ENCODE results near the gene ASH1L. TPM values are rescaled to one million over a fixed set of nuclear protein-coding genes. Genes with fewer than 3 reads are reported as not detected.
"Not testable (repeated sequence)": the region's sequence is repeated elsewhere in the genome, so short reads cannot be mapped to it uniquely, and the experiment has no call there.

ASH1L gene
- total RNA-seq, 1 donor from 2014 or later: 40.3 TPM

DNA sequence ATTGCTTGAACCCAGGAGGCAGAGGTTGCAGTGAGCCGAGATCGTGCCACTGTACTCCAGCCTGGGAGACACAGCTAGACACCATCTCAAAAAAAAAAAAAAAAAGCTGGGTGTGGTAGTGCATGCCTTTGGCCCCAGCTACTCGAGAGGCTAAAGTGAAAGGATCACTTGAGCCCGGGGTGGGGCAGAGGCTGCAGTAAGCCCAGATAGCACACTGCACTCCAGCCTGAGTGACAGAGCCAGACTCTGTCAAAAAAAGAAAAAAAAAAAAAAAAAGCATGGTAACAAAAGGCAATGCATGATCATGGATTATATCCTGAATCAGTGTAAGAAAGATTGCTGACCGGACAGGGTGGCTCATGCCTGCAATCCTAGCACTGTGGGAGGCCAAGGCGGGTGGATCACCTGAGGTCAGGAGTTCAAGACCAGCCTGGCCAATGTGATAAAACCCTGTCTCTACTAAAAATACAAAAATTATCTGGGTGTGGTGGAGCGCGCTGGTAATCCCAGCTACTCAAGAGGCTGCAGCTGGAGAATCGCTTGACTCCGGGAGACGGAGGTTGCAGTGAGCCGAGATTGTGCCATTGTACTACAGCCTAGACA is 165.6 kb downstream of the ASH1L start:
- intact Hi-C loops (cut with DNase I): no loop called here
- DNase-seq (ENCODE audit: missing footprints): no peak
- peak; percentile 67 for ATAC-seq

DNA sequence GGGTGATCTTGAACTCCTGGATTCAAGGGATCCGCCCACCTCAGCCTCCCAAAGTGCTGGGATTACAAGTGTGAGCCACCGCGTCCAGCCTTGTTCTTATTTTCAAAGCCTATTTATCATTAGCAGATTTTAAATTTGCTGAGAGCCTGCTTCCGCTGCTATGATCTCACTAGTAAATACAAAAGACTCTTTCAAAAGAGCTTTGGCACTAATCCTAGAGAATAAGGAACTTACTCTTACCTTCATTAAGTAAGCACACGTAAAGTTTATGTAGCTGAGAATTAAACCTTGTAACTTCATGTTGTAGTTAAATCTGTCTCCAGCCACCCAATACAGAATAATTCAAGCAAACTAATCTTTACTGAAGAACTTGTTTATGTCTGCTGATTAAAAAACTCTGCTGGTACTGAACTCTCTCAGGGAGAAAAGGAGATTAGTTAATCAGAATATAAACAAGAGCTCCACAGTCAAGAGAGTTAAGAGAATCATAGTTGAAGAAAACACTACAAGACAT is 169.6 kb downstream of the ASH1L start:
- intact Hi-C loops (cut with DNase I): no loop called here
- ATAC-seq: peak; percentile 62

DNA sequence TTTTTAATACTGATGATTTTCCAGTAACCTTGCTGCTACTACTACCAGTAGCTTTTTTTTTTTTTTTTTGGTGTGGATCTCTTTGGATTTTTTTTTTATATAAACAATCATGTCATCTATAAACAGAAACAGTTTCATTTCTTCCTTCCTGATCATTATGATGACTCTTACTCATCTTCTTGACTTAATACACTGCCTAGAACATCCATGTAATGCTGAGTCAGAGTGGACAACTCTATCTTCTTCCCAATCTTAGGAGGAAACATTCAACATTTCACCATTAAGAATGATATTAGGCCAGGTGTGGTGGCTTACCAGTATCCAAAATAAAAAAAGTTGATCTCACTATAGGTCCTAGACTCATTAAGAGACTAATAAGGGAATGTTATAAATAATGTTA is 172.8 kb downstream of the ASH1L start:
- DNase-seq (ENCODE audit: missing footprints): no peak
- intact Hi-C loops (cut with DNase I): loop anchor here (10.0 kb wide), 1 partner anchor 175 kb away; the partner anchor contains the start of gene ASH1L
- ATAC-seq: no peak

More for the DNA sequence above, 169.6 kb downstream of the ASH1L start:
- DNase-seq (ENCODE audit: missing footprints): no peak

DNA sequence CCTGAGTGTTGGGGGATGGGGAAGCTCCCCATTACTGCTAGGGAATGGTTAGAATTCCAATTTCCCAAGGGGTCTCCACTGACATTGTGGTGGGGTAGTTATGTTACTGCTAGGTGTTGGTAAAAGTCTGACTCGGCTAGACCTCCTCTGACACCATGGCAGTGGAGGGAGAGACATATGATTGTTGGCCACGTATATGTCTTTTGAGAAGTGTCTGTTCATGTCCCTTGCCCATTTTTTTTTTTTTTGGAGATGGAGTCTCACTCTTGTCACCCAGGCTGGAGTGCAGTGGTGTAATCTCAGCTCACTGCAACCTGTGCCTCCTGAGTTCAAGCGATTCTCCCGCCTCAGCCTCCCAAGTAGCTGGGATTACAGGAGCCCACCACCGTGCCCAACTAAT is 176.8 kb downstream of the ASH1L start:
- intact Hi-C loops (cut with DNase I): loop anchor here (10.0 kb wide), 1 partner anchor 179 kb away; the partner anchor contains the start of gene ASH1L
- not testable (repeated sequence) for ATAC-seq

DNA sequence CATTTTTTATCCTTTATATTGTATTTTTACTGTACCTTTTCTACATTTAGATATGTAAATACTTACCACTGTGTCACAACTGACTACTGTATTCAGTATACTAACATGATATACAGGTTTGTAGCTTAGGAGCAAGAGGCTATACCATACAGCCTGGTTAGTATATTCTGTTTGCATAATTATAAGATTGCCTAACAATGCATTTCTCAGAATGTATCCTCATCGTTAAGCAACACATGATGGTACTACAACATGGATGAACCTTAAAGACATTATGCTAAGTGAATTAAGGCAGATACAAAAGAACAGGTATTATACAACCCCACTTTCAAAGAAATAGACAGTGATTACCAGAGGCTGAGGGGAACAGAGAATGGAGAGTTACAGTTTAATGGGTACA is 179.2 kb downstream of the ASH1L start:
- DNase-seq (ENCODE audit: missing footprints) (no peak), ATAC-seq (no peak)
- intact Hi-C loops (cut with DNase I): loop anchor here (10.0 kb wide), 1 partner anchor 181 kb away; the partner anchor contains the start of gene ASH1L

More for the DNA sequence above, 176.8 kb downstream of the ASH1L start:
- DNase-seq (ENCODE audit: missing footprints): not testable (repeated sequence)

DNA sequence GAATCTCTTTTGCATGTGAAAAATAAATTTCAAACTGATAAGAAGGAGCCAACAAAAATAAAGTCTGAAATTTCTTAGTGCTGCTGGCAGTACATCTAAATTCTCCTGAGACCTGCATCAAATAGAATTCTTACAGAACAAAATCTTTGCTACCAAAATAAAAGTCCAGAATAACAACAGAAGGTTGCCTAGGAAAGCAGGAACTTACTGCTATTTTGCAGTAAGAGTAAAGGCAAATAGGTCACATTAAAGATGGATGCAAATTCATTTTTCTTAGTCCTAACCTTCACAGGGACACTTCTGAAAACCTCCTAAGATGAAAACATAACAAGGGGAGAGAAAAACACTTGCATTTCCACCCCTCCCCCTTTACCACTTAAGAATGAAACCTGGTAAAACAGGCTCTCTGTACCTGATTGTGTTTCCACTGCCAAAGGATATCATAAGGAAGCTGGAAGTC is 182.9 kb downstream of the ASH1L start:
- peak; percentile 85 for ATAC-seq
- DNase-seq (ENCODE audit: missing footprints): no peak
- intact Hi-C loops (cut with DNase I): loop anchor here (10.0 kb wide), 1 partner anchor 185 kb away; the partner anchor contains the start of gene ASH1L

DNA sequence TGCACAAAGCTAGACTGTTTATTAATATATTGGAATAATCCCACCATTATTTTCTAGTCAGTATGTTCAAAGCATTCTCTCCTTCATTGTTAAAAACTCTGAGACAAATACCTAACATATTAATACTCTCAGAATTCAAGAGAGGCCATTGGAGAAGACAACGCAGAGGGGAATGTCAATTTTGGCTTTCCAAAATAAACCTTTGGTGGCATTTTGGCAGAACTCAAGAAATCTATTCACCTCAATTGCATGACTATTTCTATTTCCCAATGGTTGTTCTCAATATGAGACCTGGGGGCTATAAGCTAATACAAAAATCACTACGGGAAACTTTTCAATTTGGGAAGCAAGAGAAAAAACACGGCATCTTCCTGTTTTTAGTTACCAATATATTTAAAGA is 183.4 kb downstream of the ASH1L start:
- peak; percentile 21 for ATAC-seq
- intact Hi-C loops (cut with DNase I): no loop called here

DNA sequence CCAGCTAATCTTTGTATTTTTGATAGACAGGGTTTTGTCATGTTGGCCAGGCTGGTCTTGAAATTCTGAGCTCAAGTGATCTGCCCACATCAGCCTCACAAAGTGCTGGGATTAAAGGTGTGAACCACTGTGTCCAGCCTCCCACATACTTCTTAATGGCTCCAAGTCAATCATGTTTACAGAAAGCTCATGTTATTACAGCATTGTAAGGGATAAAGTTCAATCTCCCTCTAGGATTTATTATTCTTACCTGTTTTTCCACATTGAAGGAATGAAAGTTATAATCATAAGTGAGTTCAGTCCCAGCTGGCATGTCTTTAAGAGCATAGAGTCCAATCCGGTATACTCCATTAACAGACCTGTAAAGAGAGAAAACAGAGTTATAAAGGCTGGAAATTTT is 202.6 kb downstream of the ASH1L start:
- DNase-seq (ENCODE audit: missing footprints): no peak
- ATAC-seq: no peak
- intact Hi-C loops (cut with DNase I): no loop called here

More for the DNA sequence above, 183.4 kb downstream of the ASH1L start:
- DNase-seq (ENCODE audit: missing footprints): no peak

DNA sequence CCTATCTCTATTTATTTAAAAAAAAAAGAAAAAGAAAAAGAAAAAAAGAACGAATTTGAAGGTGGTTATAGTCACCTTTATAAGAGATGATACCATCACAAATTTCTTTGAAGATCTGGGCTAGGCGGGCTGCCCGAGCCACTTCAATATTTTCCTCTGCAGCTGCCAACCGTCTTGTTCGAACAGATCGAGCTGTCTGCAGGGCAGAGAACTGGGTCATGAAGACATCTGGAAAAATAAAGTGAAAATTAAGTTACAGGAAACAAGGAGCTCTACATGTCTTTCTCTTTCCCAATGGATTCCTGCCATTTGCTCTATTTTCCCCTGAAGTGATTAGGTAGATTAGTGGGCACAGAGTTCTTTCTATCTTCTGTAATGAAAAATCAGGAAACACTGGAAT is 210.0 kb downstream of the ASH1L start:
- DNase-seq (ENCODE audit: missing footprints): no peak
- ATAC-seq: no peak
- intact Hi-C loops (cut with DNase I): no loop called here

DNA sequence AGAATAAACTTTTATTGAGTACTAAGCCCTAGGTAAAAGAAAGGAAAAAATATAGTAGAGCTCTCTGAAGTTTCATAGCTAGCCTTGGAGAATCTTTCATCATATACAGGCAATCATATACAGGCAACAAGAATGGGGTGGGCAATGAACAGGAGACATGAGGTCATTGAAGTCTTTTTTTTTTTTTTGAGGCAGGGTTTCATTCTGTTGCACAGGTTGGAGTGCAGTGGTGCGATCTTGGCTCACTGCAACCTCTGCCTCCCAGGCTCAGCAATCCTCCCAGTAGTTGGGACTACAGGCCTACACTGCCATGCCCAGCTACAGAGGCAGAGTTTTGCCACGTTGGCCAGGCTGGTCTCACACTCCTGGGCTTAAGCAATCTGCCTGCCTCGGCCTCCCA is 219.8 kb downstream of the ASH1L start:
- intact Hi-C loops (cut with DNase I): no loop called here
- no peak for DNase-seq (ENCODE audit: missing footprints)
- no peak for ATAC-seq

DNA sequence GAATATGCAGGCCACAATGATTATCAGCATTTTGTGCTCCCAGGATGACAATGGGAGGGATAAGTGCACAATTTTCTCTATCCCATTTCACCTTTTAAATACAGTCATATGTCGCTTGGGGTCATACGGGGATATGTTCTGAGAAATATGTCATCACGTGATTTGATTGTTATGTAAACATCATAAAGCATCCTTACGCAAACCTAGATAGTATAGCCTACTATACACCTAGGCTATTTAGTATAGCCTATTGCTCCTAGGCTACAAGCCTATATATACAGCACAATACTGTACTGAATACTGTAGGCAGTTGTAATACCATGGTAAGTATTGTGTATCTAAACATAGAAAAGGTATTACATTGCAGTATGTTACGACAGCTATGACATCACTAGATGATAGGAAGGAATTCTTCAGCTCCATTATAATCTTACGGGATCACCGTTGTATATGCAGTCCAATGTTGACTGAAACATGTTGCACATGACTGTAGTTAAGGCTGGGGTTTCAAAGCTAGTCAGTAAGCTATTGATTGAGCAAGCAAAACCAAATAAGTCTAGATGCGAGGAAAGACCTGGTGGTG is 223.0 kb downstream of the ASH1L start:
- intact Hi-C loops (cut with DNase I): no loop called here
- ATAC-seq (no peak), DNase-seq (ENCODE audit: missing footprints) (no peak)

DNA sequence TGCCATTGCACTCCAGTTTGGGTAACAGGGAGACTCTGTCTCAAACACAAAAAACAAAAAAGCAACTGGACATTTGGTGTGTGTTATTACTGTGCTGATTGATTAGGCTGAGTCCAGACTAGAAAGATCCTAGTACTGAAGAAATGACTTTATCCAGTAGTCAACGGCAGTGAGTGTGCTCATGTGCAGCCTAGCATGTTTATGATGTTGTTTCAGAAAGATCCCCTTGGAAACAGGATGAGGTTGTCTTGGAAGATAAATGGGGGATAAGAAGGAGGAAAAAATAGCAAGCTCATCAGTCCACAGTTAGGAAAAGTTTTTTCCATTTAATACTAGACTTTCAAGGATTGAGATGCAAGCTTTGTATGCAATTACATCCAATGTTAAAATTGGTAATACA is 227.6 kb downstream of the ASH1L start:
- intact Hi-C loops (cut with DNase I): no loop called here
- no peak for DNase-seq (ENCODE audit: missing footprints)
- ATAC-seq: no peak

DNA sequence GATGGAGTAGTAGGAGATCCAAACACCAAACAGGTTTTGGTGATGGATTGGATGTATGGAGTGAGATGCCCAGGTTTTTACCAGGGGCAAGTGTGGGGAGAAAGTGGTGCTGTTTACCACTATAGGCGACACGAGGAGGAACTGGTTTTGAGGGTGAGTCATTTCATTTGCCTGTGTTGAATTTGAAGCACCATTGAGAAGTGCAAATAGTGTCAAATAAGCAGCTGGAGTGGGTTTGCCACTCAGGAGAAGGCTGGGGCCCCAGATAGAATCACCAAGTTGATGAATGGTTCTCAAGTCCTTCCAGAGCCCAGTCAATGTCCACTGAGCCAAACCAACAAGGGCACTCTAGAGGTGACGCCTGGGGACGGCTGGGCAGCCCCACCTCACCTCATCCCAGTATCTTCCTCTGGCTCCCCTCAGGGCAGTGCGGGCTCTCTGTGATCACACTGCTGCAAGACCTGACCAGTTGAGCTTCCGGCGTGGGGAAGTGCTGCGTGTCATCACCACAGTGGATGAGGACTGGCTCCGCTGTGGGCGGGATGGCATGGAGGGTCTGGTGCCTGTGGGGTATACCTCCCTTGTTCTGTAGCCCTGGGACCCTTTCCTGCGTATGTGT is 232.5 kb downstream of the ASH1L start:
- ATAC-seq: no peak
- intact Hi-C loops (cut with DNase I): loop anchor here (10.0 kb wide), 2 partner anchors 235 to 265 kb away; partner anchors contain the start of gene ASH1L
- DNase-seq (ENCODE audit: missing footprints): no peak

DNA sequence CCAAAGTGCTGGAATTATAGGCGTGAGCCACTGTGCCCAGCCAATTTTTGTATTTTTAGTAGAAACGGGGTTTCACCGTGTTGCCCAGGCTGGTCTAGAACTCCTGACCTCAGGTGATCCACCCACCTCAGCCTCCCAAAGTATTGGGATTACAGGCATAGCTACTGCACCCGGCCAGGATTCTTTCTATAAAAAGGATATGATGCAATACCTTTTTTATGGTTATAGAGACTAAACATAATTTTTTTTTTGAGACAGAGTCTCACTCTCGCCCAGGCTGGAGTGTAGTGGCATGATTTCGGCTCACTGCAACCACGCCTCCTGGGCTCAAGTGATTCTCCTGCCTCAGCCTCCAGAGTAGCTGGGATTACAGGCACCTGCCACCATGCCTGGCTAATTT is 233.7 kb downstream of the ASH1L start:
- not testable (repeated sequence) for ATAC-seq; DNase-seq (ENCODE audit: missing footprints)
- intact Hi-C loops (cut with DNase I): loop anchor here (10.0 kb wide), 2 partner anchors 236 to 266 kb away; partner anchors contain the start of gene ASH1L

DNA sequence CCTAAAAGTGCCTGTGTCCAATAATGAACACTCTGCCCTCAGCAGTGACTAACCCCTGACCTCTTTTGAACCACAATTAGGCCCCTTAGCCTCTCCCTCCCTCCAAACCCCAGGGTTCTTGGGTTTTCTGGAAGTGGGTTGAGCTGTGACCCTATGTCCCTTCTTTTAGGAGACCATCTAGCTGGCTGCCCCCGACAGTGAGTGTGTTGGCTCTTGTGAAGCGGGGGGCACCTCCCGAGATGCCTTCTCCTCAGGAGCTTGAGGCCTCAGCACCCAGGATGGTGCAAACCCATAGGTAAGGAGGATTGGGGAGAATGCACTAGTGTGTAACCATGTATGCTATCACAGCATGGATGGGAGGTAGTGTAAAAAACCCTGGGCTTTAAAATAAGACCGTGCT is 234.6 kb downstream of the ASH1L start:
- no peak for ATAC-seq

DNA sequence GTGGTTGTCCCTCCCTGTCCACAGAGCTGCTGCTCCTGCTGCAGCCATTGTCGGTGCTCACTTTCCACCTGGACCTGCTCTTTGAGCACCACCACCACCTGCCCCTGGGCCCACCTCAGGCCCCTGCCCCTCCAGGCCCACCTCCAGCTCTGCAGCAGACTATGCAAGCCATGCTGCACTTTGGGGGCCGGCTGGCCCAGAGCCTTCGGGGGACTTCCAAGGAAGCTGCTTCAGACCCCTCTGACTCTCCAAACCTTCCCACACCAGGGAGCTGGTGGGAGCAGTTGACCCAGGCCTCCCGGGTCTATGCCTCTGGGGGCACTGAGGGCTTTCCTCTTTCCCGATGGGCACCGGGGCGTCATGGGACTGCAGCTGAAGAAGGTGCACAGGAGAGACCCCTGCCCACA is 236.0 kb downstream of the ASH1L start:
- intact Hi-C loops (cut with DNase I): loop anchor here (10.0 kb wide), 2 partner anchors 238 to 268 kb away; partner anchors contain the start of gene ASH1L
- DNase-seq (ENCODE audit: missing footprints): no peak
- no peak for ATAC-seq

More for the DNA sequence above, 234.6 kb downstream of the ASH1L start:
- DNase-seq (ENCODE audit: missing footprints): no peak
- intact Hi-C loops (cut with DNase I): loop anchor here (10.0 kb wide), 2 partner anchors 237 to 267 kb away; partner anchors contain the start of gene ASH1L

DNA sequence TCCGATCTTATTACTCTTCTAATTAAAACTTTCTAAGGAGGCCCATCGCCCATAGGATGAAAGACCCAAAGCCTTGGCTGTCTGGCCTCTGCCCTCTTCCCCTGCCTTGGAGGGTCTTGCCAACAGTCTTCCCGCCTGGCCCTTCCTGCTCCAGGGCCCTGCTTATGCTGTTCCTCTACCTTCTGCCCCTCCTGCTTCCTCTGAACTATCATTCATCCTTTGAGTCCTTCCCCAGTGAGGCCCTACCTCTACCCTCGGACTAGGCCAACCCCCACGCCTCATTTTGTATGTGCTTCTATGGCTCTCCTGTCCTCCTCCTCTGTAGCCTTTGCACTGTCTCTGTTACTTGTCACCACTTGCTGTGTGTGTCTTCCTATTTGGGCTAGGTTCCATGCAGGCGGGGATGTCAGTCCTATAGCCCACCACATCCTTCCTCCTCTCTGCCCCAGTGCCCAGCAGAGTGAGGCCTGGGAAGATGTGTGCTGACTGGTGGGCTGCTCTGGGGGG is 236.5 kb downstream of the ASH1L start:
- no peak for DNase-seq (ENCODE audit: missing footprints)
- no peak for ATAC-seq
- intact Hi-C loops (cut with DNase I): loop anchor here (10.0 kb wide), 2 partner anchors 239 to 269 kb away; partner anchors contain the start of gene ASH1L

DNA sequence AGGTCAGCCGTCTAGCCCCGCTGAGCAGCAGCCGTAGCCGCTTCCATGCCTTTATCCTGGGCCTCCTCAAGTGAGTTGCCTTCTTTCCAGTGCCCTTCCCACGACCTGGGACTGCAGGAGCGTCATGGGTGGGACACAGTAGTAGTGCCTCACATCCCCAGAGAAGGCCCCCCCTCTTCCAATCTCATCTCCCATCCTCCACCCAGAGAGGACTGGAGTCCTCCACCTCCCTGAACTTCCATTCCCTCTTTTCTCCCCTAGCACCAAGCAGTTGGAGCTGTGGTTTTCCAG is 237.1 kb downstream of the ASH1L start:
- DNase-seq (ENCODE audit: missing footprints) (no peak), ATAC-seq (no peak)
- intact Hi-C loops (cut with DNase I): loop anchor here (10.0 kb wide), 2 partner anchors 239 to 269 kb away; partner anchors contain the start of gene ASH1L
